Trophoblast cell (in vitro differentiated cells and primary cell): Measurements from ENCODE around the gene PCLO.

ENCODE experiments used
- DNase-seq, 2 donors: peaks; one replicate each; pipeline ENCODE4 v3.0.0-alpha.2; 2016
- H2AFZ ChIP-seq: 2 replicates; pipeline ENCODE4 v1.6.1; 2013; ENCODE audit warnings: low read length, moderate library complexity, mild to moderate bottlenecking; ENCODE audit not compliant: insufficient read depth, poor library complexity
- H2AK5ac ChIP-seq: 2 replicates; pipeline ENCODE4 v1.6.1; 2013; ENCODE audit warnings: mild to moderate bottlenecking, low read length
- H2BK120ac ChIP-seq: 2 replicates; pipeline ENCODE4 v1.6.1; 2013; ENCODE audit warnings: low read length, mild to moderate bottlenecking, moderate library complexity; ENCODE audit not compliant: insufficient read depth, poor library complexity
- H2BK12ac ChIP-seq: 2 replicates; pipeline ENCODE4 v1.6.1; 2013; ENCODE audit warnings: mild to moderate bottlenecking, low read length, moderate library complexity
- H2BK5ac ChIP-seq: 2 replicates; pipeline ENCODE4 v1.6.1; 2013; ENCODE audit warnings: low read length, low read depth, moderate library complexity, mild to moderate bottlenecking; ENCODE audit not compliant: poor library complexity
- H3K14ac ChIP-seq: 2 replicates; pipeline ENCODE4 v1.6.1; 2013; ENCODE audit warnings: mild to moderate bottlenecking, low read length
- H3K18ac ChIP-seq: 2 replicates; pipeline ENCODE4 v1.6.1; 2013; ENCODE audit warnings: mild to moderate bottlenecking, low read length
- H3K23ac ChIP-seq: 2 replicates; pipeline ENCODE4 v1.6.1; 2013; ENCODE audit warnings: low read length
- H3K27ac ChIP-seq: 2 replicates; pipeline ENCODE4 v1.5.1; 2013; ENCODE audit warnings: low read depth, mild to moderate bottlenecking, inconsistent platforms, low read length, moderate library complexity
- H3K27me3 ChIP-seq: 2 replicates; pipeline ENCODE4 v1.6.1; 2013; ENCODE audit warnings: inconsistent platforms, mild to moderate bottlenecking, low read length, moderate library complexity; ENCODE audit not compliant: insufficient read depth
- H3K36me3 ChIP-seq, 2 experiments: 1 replicate in 1 of 2; 2 replicates in 1 of 2; pipeline ENCODE4 v1.6.1; 2013; ENCODE audit warnings: low read length in 2 of 2, mild to moderate bottlenecking in 2 of 2, moderate library complexity in 1 of 2; ENCODE audit not compliant: insufficient read depth in 2 of 2, control insufficient read depth in 1 of 2
- H3K4ac ChIP-seq: 2 replicates; pipeline ENCODE4 v1.6.1; 2013; ENCODE audit warnings: low read depth, mild to moderate bottlenecking, low read length, moderate library complexity
- H3K4me1 ChIP-seq, 2 experiments: 1 replicate in 1 of 2; 2 replicates in 1 of 2; pipeline ENCODE4 v1.6.1; 2013; ENCODE audit warnings: low read length in 2 of 2, mild to moderate bottlenecking in 2 of 2, moderate library complexity in 1 of 2; ENCODE audit not compliant: insufficient read depth in 2 of 2, control insufficient read depth in 1 of 2
- H3K4me2 ChIP-seq: 2 replicates; pipeline ENCODE4 v1.6.1; 2013; ENCODE audit warnings: inconsistent platforms, mild to moderate bottlenecking, low read length, moderate library complexity
- H3K4me3 ChIP-seq: 2 replicates; pipeline ENCODE4 v1.5.1; 2013; ENCODE audit warnings: mild to moderate bottlenecking, low read depth, low read length, inconsistent platforms
- H3K79me1 ChIP-seq: one replicate; pipeline ENCODE4 v1.6.1; 2013; ENCODE audit warnings: low read length
- H3K79me2 ChIP-seq: 2 replicates; pipeline ENCODE4 v1.6.1; 2013; ENCODE audit warnings: low read length, mild to moderate bottlenecking; ENCODE audit not compliant: control insufficient read depth, insufficient read depth, poor library complexity
- H3K9ac ChIP-seq: 2 replicates; pipeline ENCODE4 v1.6.1; 2013; ENCODE audit warnings: mild to moderate bottlenecking, low read length
- H3K9me3 ChIP-seq: 2 replicates; pipeline ENCODE4 v1.6.1; 2013; ENCODE audit warnings: low read depth, mild to moderate bottlenecking, control low read depth, inconsistent platforms, low read length; ENCODE audit not compliant: insufficient read depth
- H4K12ac ChIP-seq: 2 replicates; pipeline ENCODE4 v1.6.1; 2013; ENCODE audit warnings: low read depth, mild to moderate bottlenecking, low read length, moderate library complexity
- H4K8ac ChIP-seq: 2 replicates; pipeline ENCODE4 v1.6.1; 2013; ENCODE audit warnings: low read depth, mild to moderate bottlenecking, low read length, moderate library complexity
- H4K91ac ChIP-seq: one replicate; pipeline ENCODE4 v1.6.1; 2013; ENCODE audit warnings: low read depth, mild to moderate bottlenecking, low read length, moderate library complexity
- WGBS: extraction: QIAGEN DNeasy Blood & Tissue Kit; methylation state at CpG from one replicate; pipeline ENCODE4 v1.1.7; 2013; ENCODE audit warnings: missing lambda C conversion rate; ENCODE audit not compliant: insufficient read length, insufficient coverage; ENCODE audit errors: extremely low coverage; 5-methylcytosine and 5-hydroxymethylcytosine counted together

PCLO gene

DNA sequence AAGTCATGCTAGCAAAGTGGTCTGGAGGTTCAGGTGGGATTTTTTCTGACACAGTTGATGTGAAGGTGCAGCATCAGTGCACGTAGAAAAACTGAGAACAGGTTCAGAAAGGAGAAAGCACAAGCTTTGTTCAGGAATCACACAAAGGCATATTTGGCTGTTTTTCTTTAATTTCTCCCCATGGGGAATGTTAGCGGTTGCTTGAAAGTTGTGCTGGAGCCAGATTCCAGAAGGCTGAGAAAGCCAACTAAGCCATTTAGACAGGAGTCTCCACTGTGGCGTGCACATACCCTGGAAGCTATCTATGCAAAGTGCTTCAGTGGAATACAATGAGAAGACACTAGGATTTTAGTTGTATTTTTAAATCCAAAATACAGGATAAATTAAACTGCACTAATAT is 201.4 kb downstream of the PCLO start:
- Histone ChIP-seq H3K14ac (no peak overlapping the region), H3K27ac (no peak overlapping the region), H2BK12ac (no peak overlapping the region), H3K18ac (no peak overlapping the region), H2AFZ (no peak overlapping the region), H2BK5ac (no peak overlapping the region), H3K9me3 (no peaks in the 10 kb centered on the region), H3K79me2 (no peaks in the 10 kb centered on the region), H3K27me3 (no peaks in the 10 kb centered on the region), H4K8ac (no peak overlapping the region), H3K4me1 (no peaks in the 10 kb centered on the region), H3K4ac (no peak overlapping the region), H3K9ac (no peak overlapping the region), H2BK120ac (no peak overlapping the region), H4K12ac (no peak overlapping the region), H4K91ac (no peak overlapping the region), H3K4me3 (no peak overlapping the region), H3K23ac (no peak overlapping the region), H3K79me1 (no peaks in the 10 kb centered on the region), H2AK5ac (no peak overlapping the region), H3K36me3 (no peaks in the 10 kb centered on the region), H3K4me2 (no peak overlapping the region)
- WGBS: no CpG with 5 or more reads among the region's 3 CpGs
- no peak for DNase-seq

DNA sequence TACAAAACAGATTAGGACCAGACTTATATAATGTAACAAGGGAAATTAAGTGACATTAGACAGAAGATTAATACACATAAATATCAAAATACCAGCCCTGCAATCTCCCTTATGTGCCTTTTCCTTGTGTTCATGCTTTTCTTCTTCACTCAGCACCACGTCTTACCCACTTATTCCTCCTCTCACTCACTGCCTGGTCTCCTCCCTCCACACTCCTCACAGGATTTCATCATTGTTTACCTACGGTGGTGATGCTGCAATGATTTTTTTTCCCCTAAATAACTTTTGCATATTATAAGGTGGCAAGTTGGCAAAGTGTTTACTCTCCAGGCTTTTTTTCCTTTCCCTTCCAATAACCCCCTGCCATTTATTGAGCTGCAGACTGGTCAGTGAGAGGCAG is 203.2 kb downstream of the PCLO start:
- no peaks in the 10 kb centered on the region for H3K79me2 ChIP-seq
- H2AFZ ChIP-seq: no peak overlapping the region
- H3K18ac ChIP-seq: no peak overlapping the region
- H4K91ac ChIP-seq: no peak overlapping the region
- no peak overlapping the region for H4K8ac ChIP-seq
- no peaks in the 10 kb centered on the region for H3K4me1 ChIP-seq
- H4K12ac ChIP-seq: no peak overlapping the region
- DNase-seq: no peak
- no peaks in the 10 kb centered on the region for H3K36me3 ChIP-seq
- no peak overlapping the region for H2BK120ac ChIP-seq
- H3K4me3 ChIP-seq: no peak overlapping the region
- H2BK12ac ChIP-seq: no peak overlapping the region
- H3K9ac ChIP-seq: no peak overlapping the region
- H2AK5ac ChIP-seq: no peak overlapping the region
- no peak overlapping the region for H2BK5ac ChIP-seq
- no peak overlapping the region for H3K14ac ChIP-seq
- no CpG with 5 or more reads among the region's 2 CpGs for WGBS
- H3K4ac ChIP-seq: no peak overlapping the region
- no peak overlapping the region for H3K27ac ChIP-seq
- H3K27me3 ChIP-seq: no peaks in the 10 kb centered on the region
- no peaks in the 10 kb centered on the region for H3K79me1 ChIP-seq
- H3K23ac ChIP-seq: no peak overlapping the region
- H3K9me3 ChIP-seq: no peaks in the 10 kb centered on the region
- no peak overlapping the region for H3K4me2 ChIP-seq

DNA sequence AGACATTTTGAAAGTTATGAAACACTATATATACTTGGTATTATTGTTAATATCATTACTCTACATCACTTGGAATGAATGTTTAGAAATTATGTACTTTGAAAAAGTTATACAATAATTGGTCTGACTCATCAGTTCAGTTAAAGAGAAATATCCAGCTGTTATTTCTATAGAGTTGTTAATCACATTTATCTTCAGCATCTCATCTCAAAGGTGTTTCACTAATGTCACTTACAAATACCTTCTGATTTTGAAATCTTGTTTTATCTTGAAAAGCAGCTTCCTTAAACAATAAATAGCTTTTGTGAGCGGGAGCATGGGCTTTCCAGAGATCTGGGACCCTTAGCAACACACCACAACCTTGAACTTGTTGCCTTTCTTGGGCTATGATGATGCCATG is 205.2 kb downstream of the PCLO start:
- no peaks in the 10 kb centered on the region for H3K79me2 ChIP-seq
- H4K8ac ChIP-seq: no peak overlapping the region
- no peaks in the 10 kb centered on the region for H3K9me3 ChIP-seq
- no peaks in the 10 kb centered on the region for H3K36me3 ChIP-seq
- no peak overlapping the region for H3K4me2 ChIP-seq
- H4K91ac ChIP-seq: no peak overlapping the region
- DNase-seq: peak in 1 of 2 donors; percentile 65
- H3K27ac ChIP-seq: no peak overlapping the region
- no peak overlapping the region for H2BK120ac ChIP-seq
- no peak overlapping the region for H2AFZ ChIP-seq
- no CpG with 5 or more reads among the region's 1 CpG for WGBS
- no peak overlapping the region for H3K14ac ChIP-seq
- H3K9ac ChIP-seq: no peak overlapping the region
- H4K12ac ChIP-seq: no peak overlapping the region
- no peak overlapping the region for H2BK5ac ChIP-seq
- no peak overlapping the region for H3K23ac ChIP-seq
- H2AK5ac ChIP-seq: no peak overlapping the region
- no peak overlapping the region for H2BK12ac ChIP-seq
- H3K4ac ChIP-seq: no peak overlapping the region
- H3K18ac ChIP-seq: no peak overlapping the region
- H3K79me1 ChIP-seq: no peaks in the 10 kb centered on the region
- no peaks in the 10 kb centered on the region for H3K4me1 ChIP-seq
- no peak overlapping the region for H3K4me3 ChIP-seq
- no peaks in the 10 kb centered on the region for H3K27me3 ChIP-seq

DNA sequence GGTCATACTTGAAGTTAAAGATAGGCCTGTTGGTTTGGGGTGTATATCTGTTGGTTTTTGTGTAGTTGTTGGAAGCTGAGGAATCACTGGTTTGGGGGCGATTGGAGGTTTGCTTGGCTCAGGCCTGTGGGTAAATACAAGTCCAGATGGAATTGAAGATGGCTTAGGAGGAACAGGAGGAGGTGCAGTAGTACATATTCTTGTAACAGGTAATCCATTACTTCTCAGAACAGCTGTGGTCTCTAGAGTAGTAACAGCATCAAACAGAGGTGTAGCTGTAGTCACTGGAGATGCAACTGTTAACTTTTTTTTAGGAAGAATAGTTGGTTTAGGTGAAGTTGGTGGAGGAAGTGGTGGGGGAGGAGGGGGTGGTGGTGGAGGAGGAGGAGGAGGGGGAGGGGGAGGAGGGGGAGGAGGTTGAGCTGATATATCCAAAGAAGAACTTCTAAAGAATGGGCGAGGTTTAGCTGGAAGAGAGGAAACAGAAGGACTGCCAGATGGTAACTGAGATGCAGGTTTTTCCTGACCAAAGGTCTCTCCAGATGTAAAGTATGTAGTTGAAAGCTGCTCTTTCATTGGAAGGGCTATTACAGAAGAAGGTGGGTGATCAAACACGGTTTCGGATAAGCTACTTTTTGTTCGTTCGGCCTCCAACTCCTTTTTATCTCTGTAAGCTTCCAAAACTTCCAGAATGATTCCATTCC is 209.2 kb downstream of the PCLO start:
- Histone ChIP-seq H3K79me2 (no peaks in the 10 kb centered on the region), H3K14ac (no peak overlapping the region), H3K9ac (no peak overlapping the region), H3K27ac (no peak overlapping the region), H3K36me3 (no peaks in the 10 kb centered on the region), H4K91ac (no peak overlapping the region), H3K27me3 (no peaks in the 10 kb centered on the region), H4K12ac (no peak overlapping the region), H4K8ac (no peak overlapping the region), H2BK5ac (no peak overlapping the region), H3K18ac (no peak overlapping the region), H2AFZ (no peak overlapping the region), H3K4me3 (no peak overlapping the region), H3K4me1 (no peaks in the 10 kb centered on the region), H3K79me1 (no peaks in the 10 kb centered on the region), H3K4ac (no peak overlapping the region), H3K23ac (no peak overlapping the region), H3K9me3 (no peaks in the 10 kb centered on the region), H2BK12ac (no peak overlapping the region), H2BK120ac (no peak overlapping the region), H3K4me2 (no peak overlapping the region), H2AK5ac (no peak overlapping the region)
- no peak for DNase-seq
- no CpG with 5 or more reads among the region's 6 CpGs for WGBS
